Suppressor macrophage treated with lipopolysaccharide for 4 hours (primary cell): ENCODE data around the gene MYO1D.
"Not testable (repeated sequence)": the region's sequence is repeated elsewhere in the genome, so short reads cannot be mapped to it uniquely, and the experiment has no call there.

Experiments
- DNase-seq: peaks from one replicate; pipeline ENCODE4 v3.0.0-alpha.2; 2020

The MYO1D gene

DNA sequence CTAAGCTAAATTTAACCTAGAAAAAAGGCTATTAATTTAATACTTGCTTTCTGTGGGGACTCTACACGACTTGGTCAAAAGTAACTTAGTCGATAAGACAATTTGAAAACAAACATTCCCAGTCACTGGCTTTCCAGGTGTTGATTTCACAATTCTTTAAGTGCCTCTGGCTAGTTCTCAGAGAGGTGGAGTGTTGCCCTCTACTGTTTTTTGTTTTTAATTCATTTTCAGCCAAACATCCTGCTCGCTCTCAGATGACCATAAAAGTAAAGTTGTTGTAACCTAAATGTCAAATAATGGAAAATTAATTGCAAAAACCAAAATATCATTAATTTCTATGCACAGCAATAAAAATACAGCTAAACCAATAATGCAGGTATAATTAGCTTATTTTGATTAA, 107.1 kb downstream of the MYO1D start:
- DNase-seq: no peak

- DNase-seq: no peak
Observed at GRCh38 chr17:32763855-32764439, 113.0 kb downstream of the MYO1D start.

DNA sequence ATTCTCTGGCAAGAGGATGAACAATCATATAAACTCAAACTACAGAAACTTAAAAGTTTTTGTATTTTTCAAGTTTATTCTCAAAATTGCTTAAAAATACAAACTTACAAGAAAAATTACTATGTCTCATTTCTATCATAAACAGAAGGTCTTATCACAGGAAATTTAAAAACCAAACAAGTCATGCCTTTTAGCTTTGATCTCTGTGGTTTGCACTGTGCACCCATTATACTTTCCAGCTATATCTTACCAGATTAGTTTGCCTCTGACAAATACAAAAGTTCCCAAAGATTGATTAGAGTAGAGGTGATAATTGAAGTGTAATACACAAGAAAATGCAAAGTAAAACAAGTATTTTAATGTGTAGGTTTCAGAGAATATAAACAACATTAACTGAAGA, 117.4 kb downstream of the MYO1D start:
- no peak for DNase-seq

DNA sequence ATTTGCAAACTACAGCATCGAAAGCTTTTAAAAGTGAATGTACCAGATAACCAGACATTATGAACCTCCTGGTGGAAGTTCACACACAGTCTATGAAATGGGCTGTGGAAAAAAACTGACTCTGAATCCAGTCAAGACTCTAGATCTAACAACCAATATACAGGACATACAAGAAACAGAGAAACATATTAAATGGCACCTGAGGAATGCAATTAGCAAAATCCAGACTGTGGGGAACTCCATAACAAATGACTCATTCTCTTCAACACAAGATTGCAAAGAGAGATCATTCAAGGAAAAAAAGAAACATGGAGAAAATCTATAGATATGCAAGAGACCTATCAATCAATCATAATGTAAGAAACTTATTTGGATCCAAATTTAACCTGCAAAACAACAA, 119.0 kb downstream of the MYO1D start:
- no peak for DNase-seq

DNA sequence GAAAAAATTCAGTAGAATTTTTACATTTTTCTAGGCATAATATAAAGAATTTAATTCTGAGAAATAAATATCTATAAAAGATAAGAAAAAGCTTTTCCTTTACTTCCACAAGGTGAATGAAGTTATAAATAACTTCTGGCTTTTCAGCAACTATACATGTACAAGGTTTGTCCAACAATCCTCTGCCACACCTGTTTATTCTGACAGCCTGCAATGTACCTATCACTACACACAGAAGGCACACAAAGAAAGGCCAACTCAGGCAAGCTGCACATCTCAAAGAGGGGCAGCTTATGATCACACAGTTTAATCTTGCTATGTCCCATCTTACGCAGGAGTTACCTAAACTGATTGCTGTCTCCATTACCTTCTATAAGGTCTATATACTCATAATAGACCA, 120.2 kb downstream of the MYO1D start:
- DNase-seq: no peak

- DNase-seq: peak; percentile 74
Observed at GRCh38 chr17:32755045-32755805, 121.7 kb downstream of the MYO1D start.

DNA sequence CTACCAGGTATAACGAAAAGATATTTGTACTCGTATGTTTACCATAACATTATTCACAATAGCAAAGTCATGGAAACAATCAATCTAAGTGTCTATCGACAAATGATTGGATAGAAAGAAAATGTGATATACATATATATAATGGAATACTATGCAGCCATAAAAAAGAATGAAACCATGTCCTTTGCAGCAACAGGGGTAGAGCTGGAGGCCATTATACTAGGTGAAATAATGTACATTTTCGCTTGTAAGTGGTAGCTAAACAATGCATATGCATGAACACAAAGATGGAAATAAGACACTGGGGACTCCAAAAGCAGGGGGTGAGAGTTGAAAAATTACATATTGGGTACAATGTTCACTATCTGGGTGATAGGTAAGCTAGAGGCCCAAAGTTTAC, 124.0 kb downstream of the MYO1D start:
- no peak for DNase-seq

DNA sequence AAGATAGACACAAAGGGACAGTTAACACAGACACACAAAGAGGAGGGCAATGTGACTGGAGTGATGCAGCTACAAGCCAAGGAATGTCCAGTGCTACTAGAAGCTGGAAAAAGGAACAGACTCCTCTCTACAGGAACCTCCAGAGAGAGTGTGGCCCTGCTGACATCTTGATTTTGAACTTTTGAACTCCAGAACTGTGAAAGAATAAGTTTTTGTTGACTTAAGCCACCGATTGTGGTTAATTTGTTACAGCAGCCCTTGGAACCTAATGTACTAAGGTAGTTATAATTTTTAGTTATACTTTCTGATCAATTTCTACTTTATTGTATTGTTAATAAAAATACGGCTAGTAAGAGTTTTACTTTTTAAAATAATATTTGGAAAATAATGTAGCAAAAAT, 129.1 kb downstream of the MYO1D start:
- no peak for DNase-seq

- DNase-seq: peak; percentile 84
Observed at GRCh38 chr17:32746698-32747097, 130.2 kb downstream of the MYO1D start.

DNA sequence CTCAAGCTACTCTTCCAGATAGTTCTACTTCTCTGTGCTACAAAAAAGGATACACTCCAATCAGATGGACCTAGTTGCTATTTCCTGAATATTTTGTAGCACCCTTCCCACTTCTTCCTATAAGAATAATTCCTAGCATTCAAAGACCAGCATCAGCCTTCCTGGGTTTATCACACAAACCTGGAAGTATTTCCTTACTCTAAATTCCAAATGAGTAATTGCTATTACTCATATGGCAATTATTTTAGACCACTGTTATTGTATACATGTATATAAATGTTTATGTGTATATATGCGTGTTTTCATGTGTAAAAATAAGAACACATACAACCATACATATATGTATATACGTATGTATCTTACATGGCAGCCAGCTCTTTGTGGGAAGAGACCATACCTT, 130.6 kb downstream of the MYO1D start:
- no peak for DNase-seq

GRCh38 chr17:32742681-32743538, 134.0 kb downstream of the MYO1D start:
- peak; percentile 68 for DNase-seq

DNA sequence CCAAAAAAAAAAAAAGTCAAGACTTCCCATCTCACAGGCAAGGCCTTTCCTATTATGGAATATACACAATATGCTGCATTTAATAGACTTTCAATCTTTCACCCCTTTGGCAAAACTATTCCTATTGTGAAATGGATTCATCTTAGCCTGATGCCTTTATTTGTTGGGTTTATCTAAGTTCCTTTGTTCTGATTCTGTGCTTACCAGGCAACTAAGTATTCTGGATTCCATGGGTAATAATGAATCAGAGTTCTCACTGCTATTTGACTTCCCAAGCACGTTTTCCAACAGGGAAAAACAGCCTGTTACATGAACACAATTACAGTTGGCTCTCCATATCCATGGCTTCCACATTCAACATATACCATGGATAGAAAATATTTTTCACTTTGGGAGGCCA, 135.5 kb downstream of the MYO1D start:
- DNase-seq: no peak

DNA sequence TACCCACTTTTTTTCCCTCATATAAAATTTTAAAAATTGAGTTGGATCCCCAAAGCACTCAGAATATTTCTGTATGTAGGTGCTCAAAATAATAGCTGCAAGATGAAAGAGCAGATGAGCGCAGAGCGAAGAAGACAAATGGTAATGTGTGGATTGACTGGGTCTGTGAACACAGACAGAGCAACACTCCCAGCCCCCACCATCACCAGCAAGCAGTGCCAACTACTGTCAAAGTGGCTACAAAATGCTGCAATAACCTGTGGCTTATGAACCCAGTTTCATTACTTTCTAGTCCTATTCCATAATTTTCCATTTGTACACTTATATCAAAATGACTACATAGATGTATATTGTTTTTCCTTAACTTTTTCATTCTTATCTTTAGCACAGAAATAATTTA, 137.2 kb downstream of the MYO1D start:
- no peak for DNase-seq

- not testable (repeated sequence) for DNase-seq
Observed at GRCh38 chr17:32739151-32739550, 137.8 kb downstream of the MYO1D start.

GRCh38 chr17:32733401-32733800, 143.5 kb downstream of the MYO1D start:
- no peak for DNase-seq

GRCh38 chr17:32732900-32733299, 144.0 kb downstream of the MYO1D start:
- DNase-seq: no peak

DNA sequence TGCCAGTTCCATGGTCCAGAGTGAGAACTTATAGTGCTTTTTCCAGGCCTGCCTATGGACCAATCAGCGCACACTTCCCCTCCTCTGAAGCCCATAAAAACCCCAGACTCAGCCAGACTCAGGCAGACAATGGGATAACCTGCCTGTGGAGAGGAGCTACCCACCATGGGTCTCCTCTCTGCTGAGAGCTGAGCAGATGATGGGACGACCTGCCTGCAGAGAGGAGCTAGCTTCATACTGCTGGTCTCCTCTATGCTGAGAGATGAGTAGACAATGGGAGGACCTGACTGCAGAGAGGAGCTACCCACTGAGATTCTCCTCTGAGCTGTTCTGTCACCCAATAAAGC, 144.7 kb downstream of the MYO1D start:
- DNase-seq: no peak

GRCh38 chr17:32731556-32732295, 145.2 kb downstream of the MYO1D start:
- no peak for DNase-seq

DNA sequence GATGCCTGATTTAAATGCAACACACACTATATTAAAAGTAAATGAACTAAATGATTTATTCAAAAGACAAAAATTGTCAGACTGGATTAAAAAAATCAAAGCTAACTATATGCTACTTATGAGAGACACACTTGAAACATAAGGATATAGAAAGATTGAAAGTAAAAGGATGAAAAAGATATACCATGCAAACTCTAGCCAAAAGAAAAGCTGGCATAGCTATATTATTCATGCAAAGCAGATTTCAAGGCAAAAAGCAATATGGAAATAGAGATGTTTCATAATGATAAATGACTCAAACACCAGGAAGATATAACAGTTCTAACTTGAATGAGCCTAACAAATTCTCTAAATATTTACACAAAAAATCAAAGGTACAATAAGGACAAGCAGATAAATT, 149.2 kb downstream of the MYO1D start:
- no peak for DNase-seq

DNA sequence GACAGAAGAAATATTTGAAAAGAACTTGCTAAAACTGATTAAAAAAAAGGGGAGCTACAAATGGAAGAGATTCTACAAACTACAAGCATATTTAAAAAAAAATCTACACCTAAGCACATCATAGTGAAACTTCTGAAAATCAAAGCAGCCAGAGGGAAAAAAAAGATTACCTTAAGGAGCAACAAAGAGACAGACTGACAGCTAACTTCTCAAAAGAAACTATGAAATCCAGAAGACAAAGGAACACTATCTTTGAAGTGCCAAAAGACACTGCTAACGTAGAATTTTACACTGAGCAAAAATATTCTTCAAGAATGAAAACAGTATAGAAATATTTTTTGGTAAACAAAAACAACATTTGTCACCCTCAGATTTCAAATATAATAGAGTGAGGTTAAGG, 151.2 kb downstream of the MYO1D start:
- DNase-seq: no peak

GRCh38 chr17:32723310-32723955, 153.5 kb downstream of the MYO1D start:
- no peak for DNase-seq

GRCh38 chr17:32722733-32723132, 154.2 kb downstream of the MYO1D start:
- DNase-seq: no peak

DNA sequence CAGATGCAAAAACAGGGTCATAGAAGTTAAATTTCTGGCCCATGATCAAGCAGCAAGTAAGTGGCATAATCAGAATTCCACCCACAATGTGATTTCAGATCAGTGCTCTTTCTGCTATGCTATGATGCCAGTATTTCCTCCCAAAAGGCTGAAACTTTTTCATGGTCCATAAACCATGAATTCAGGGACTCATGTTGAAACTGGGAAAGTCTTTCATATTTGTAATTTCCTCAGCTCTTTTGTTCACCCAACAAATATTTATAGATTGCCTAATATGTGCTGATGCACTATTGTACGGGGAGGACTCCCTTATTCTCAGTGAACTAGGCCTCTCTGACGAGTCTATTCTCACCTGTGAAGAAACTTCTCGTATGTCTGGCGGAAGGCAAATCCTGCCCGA, 156.3 kb downstream of the MYO1D start:
- no peak for DNase-seq
